Trophoblast cell (in vitro differentiated cells and primary cell): ENCODE measurements around the gene HSPA1L.

ENCODE experiments used
- DNase-seq, 2 donors: peaks; one replicate each; pipeline ENCODE4 v3.0.0-alpha.2; 2016
- H2AFZ ChIP-seq: 2 replicates; pipeline ENCODE4 v1.6.1; 2013; ENCODE audit warnings: low read length, moderate library complexity, mild to moderate bottlenecking; ENCODE audit not compliant: insufficient read depth, poor library complexity
- H2AK5ac ChIP-seq: 2 replicates; pipeline ENCODE4 v1.6.1; 2013; ENCODE audit warnings: mild to moderate bottlenecking, low read length
- H2BK120ac ChIP-seq: 2 replicates; pipeline ENCODE4 v1.6.1; 2013; ENCODE audit warnings: low read length, mild to moderate bottlenecking, moderate library complexity; ENCODE audit not compliant: insufficient read depth, poor library complexity
- H2BK12ac ChIP-seq: 2 replicates; pipeline ENCODE4 v1.6.1; 2013; ENCODE audit warnings: mild to moderate bottlenecking, low read length, moderate library complexity
- H2BK5ac ChIP-seq: 2 replicates; pipeline ENCODE4 v1.6.1; 2013; ENCODE audit warnings: low read length, low read depth, moderate library complexity, mild to moderate bottlenecking; ENCODE audit not compliant: poor library complexity
- H3K14ac ChIP-seq: 2 replicates; pipeline ENCODE4 v1.6.1; 2013; ENCODE audit warnings: mild to moderate bottlenecking, low read length
- H3K18ac ChIP-seq: 2 replicates; pipeline ENCODE4 v1.6.1; 2013; ENCODE audit warnings: mild to moderate bottlenecking, low read length
- H3K23ac ChIP-seq: 2 replicates; pipeline ENCODE4 v1.6.1; 2013; ENCODE audit warnings: low read length
- H3K27ac ChIP-seq: 2 replicates; pipeline ENCODE4 v1.5.1; 2013; ENCODE audit warnings: low read depth, mild to moderate bottlenecking, inconsistent platforms, low read length, moderate library complexity
- H3K27me3 ChIP-seq: 2 replicates; pipeline ENCODE4 v1.6.1; 2013; ENCODE audit warnings: inconsistent platforms, mild to moderate bottlenecking, low read length, moderate library complexity; ENCODE audit not compliant: insufficient read depth
- H3K36me3 ChIP-seq, 2 experiments: 1 replicate in 1 of 2; 2 replicates in 1 of 2; pipeline ENCODE4 v1.6.1; 2013; ENCODE audit warnings: low read length in 2 of 2, mild to moderate bottlenecking in 2 of 2, moderate library complexity in 1 of 2; ENCODE audit not compliant: insufficient read depth in 2 of 2, control insufficient read depth in 1 of 2
- H3K4ac ChIP-seq: 2 replicates; pipeline ENCODE4 v1.6.1; 2013; ENCODE audit warnings: low read depth, mild to moderate bottlenecking, low read length, moderate library complexity
- H3K4me1 ChIP-seq, 2 experiments: 1 replicate in 1 of 2; 2 replicates in 1 of 2; pipeline ENCODE4 v1.6.1; 2013; ENCODE audit warnings: low read length in 2 of 2, mild to moderate bottlenecking in 2 of 2, moderate library complexity in 1 of 2; ENCODE audit not compliant: insufficient read depth in 2 of 2, control insufficient read depth in 1 of 2
- H3K4me2 ChIP-seq: 2 replicates; pipeline ENCODE4 v1.6.1; 2013; ENCODE audit warnings: inconsistent platforms, mild to moderate bottlenecking, low read length, moderate library complexity
- H3K4me3 ChIP-seq: 2 replicates; pipeline ENCODE4 v1.5.1; 2013; ENCODE audit warnings: mild to moderate bottlenecking, low read depth, low read length, inconsistent platforms
- H3K79me1 ChIP-seq: one replicate; pipeline ENCODE4 v1.6.1; 2013; ENCODE audit warnings: low read length
- H3K79me2 ChIP-seq: 2 replicates; pipeline ENCODE4 v1.6.1; 2013; ENCODE audit warnings: low read length, mild to moderate bottlenecking; ENCODE audit not compliant: control insufficient read depth, insufficient read depth, poor library complexity
- H3K9ac ChIP-seq: 2 replicates; pipeline ENCODE4 v1.6.1; 2013; ENCODE audit warnings: mild to moderate bottlenecking, low read length
- H3K9me3 ChIP-seq: 2 replicates; pipeline ENCODE4 v1.6.1; 2013; ENCODE audit warnings: low read depth, mild to moderate bottlenecking, control low read depth, inconsistent platforms, low read length; ENCODE audit not compliant: insufficient read depth
- H4K12ac ChIP-seq: 2 replicates; pipeline ENCODE4 v1.6.1; 2013; ENCODE audit warnings: low read depth, mild to moderate bottlenecking, low read length, moderate library complexity
- H4K8ac ChIP-seq: 2 replicates; pipeline ENCODE4 v1.6.1; 2013; ENCODE audit warnings: low read depth, mild to moderate bottlenecking, low read length, moderate library complexity
- H4K91ac ChIP-seq: one replicate; pipeline ENCODE4 v1.6.1; 2013; ENCODE audit warnings: low read depth, mild to moderate bottlenecking, low read length, moderate library complexity
- WGBS: extraction: QIAGEN DNeasy Blood & Tissue Kit; methylation state at CpG from one replicate; pipeline ENCODE4 v1.1.7; 2013; ENCODE audit warnings: missing lambda C conversion rate; ENCODE audit not compliant: insufficient read length, insufficient coverage; ENCODE audit errors: extremely low coverage; 5-methylcytosine and 5-hydroxymethylcytosine counted together

The HSPA1L gene

DNA sequence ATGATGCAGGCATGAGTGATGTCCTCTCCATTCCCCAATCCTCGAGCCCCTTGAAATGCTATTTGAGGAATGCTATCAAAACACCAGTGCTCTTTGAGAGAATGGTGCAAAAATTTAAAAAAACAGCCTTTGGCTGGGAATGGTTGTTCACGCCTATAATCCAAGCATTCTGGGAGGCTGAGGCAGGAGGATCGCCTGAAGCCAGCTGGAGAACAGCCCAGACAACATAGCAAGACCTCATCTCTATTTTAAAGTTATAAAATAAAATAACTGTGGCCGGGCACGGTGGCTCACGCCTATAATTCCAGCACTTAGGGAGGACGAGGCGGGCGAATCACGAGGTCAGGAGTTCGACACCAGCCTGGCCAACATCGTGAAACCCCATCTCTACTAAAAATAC, 15.3 kb downstream of the HSPA1L start:
- Histone ChIP-seq H3K27ac (no peak overlapping the region), H4K91ac (no peak overlapping the region), H3K27me3 (no peaks in the 10 kb centered on the region), H3K79me1 (peaks cover 8% of the 10 kb centered on the region), H4K8ac (no peak overlapping the region), H3K9me3 (no peaks in the 10 kb centered on the region), H2AFZ (no peak overlapping the region), H2BK120ac (no peak overlapping the region), H3K23ac (no peak overlapping the region), H2BK12ac (no peak overlapping the region), H3K14ac (no peak overlapping the region), H4K12ac (no peak overlapping the region), H3K4ac (no peak overlapping the region), H3K4me2 (no peak overlapping the region), H3K9ac (no peak overlapping the region), H3K79me2 (peaks cover 9% of the 10 kb centered on the region), H3K36me3 (peaks cover 16 to 19% of the 10 kb centered on the region in 2 experiments), H3K4me1 (no peaks in the 10 kb centered on the region), H3K18ac (no peak overlapping the region), H3K4me3 (no peak overlapping the region), H2BK5ac (no peak overlapping the region), H2AK5ac (no peak overlapping the region)
- no CpG with 5 or more reads among the region's 12 CpGs for WGBS
- DNase-seq, result peak in 1 of 2 donors; percentile 28

DNA sequence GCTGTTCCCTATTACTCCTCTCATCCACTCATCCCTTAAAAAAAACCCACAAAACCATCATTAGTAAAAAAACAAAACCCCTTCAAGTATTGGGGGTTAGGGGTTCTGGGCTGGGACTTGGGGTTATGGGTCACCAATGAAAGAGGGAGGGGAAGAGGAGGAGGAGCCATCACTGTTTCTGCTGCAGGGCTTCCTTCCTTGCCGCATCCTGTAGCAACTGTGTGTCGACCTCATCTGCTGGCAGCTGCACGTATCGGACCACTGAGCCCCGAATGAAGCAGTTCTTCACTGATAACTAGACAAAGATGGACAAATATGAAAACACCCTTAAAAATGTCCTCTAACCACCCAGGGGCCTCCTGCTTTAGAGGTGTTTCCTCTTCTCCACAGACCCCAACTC, 17.5 kb downstream of the HSPA1L start:
- Histone ChIP-seq H3K27ac (no peak overlapping the region), H3K27me3 (no peaks in the 10 kb centered on the region), H3K4me1 (peaks cover under 1 to 4% of the 10 kb centered on the region in 2 experiments), H3K4ac (no peak overlapping the region), H2BK12ac (no peak overlapping the region), H2BK5ac (no peak overlapping the region), H3K9me3 (no peaks in the 10 kb centered on the region), H4K91ac (no peak overlapping the region), H3K14ac (no peak overlapping the region), H2BK120ac (no peak overlapping the region), H3K4me3 (no peak overlapping the region), H3K36me3 (peaks cover 10 to 14% of the 10 kb centered on the region in 2 experiments), H3K9ac (no peak overlapping the region), H3K79me2 (peaks cover 13% of the 10 kb centered on the region), H2AFZ (no peak overlapping the region), H3K18ac (no peak overlapping the region), H2AK5ac (no peak overlapping the region), H4K12ac (no peak overlapping the region), H3K23ac (no peak overlapping the region), H4K8ac (no peak overlapping the region), H3K4me2 (no peak overlapping the region), H3K79me1 (peaks cover 11% of the 10 kb centered on the region)
- WGBS, result no CpG with 5 or more reads among the region's 5 CpGs
- DNase-seq, result no peak

DNA sequence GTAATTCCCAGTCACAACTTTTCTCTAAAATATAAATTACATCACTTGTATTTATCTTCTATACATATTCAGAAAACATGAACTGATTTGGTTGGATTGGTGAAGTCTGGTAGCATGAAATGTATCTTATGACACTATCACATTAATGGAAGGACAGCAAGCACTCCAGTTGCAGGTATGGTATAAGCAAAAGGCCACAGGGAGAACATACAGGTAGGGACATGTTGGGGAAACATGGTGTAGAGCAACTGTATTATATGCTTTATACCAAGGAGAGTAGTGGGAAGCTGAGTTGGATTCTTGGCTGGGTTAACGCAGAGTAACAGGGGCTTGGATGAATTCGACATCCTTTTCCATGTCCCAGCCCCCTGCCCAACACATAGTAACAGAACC, 18.1 kb downstream of the HSPA1L start:
- Histone ChIP-seq H4K91ac (no peak overlapping the region), H3K79me2 (peaks cover 13% of the 10 kb centered on the region)
- no CpG with 5 or more reads among the region's 2 CpGs for WGBS

DNA sequence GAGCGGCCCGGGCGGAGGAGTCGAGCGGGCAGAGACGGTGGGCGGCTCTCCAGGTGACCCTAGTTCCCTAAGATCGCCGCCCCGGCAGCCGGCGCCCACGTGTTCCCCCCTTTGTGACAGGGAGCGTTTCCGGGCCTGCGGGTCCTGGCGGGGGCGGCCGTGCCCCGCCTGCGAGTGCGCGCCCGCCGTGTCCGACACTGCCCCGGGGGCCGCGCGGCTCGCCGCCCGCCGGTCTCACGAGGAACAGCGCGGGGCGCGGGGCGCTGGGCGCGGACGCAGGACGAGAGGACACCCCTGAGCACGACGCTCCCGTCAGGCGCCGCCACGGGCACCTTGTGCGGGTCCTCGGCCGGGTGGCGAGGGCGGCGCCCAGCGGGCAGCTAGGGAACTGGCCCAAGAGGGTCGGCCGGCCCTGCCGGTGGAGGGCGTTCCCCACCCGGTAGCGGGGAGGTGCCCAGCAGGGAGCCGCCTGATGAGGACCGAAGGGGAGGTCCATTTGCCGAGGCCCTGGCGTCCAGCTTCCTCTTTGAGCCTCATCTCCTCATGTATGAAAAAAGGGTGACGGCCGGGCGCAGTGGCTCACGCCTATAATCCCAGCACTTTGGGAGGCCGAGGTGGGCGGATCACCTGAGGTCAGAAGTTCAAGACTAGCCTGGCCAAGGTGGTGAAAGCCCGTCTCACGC, 19.3 kb downstream of the HSPA1L start, which contains the start of gene VARS1:
VARS1 (minus strand) TSS at position 137 of the 683 bp plus-strand sequence. CDS start 535 bp downstream, outside the sequence.
- Histone ChIP-seq H2AFZ (peak within 1 kb of the TSS; percentile 98), H3K4me1 (peaks cover 5 to 9% of the 10 kb centered on the region in 2 experiments), H3K23ac (no peak within 1 kb of the TSS), H2AK5ac (peak within 1 kb of the TSS; percentile 75), H3K27me3 (no peaks in the 10 kb centered on the region), H3K79me2 (peaks cover 13% of the 10 kb centered on the region), H3K79me1 (peaks cover 12% of the 10 kb centered on the region), H3K36me3 (peaks cover 16 to 19% of the 10 kb centered on the region in 2 experiments), H3K14ac (peak within 1 kb of the TSS; percentile 99), H3K18ac (peak within 1 kb of the TSS; percentile 98), H3K4me2 (peak within 1 kb of the TSS; percentile 97), H3K9me3 (no peaks in the 10 kb centered on the region), H2BK5ac (peak within 1 kb of the TSS; percentile 99), H3K9ac (peak within 1 kb of the TSS; percentile 91), H4K12ac (peak within 1 kb of the TSS; percentile 90), H3K4ac (peak within 1 kb of the TSS; percentile 93), H4K8ac (peak within 1 kb of the TSS; percentile 98), H3K27ac (peak within 1 kb of the TSS; percentile 96), H3K4me3 (peak within 1 kb of the TSS; percentile 85), H2BK120ac (peak within 1 kb of the TSS; percentile 97), H4K91ac (peak within 1 kb of the TSS; percentile 99), H2BK12ac (no peak within 1 kb of the TSS)
- WGBS, result no CpG with 5 or more reads among the region's 75 CpGs
- DNase-seq, result peak; percentile 94 to 95

More for the DNA sequence above, 18.1 kb downstream of the HSPA1L start:
- DNase-seq, result no peak
- Histone ChIP-seq H4K8ac (no peak overlapping the region), H3K9me3 (no peaks in the 10 kb centered on the region), H3K23ac (no peak overlapping the region), H2BK120ac (no peak overlapping the region), H3K4me1 (peaks cover 5 to 9% of the 10 kb centered on the region in 2 experiments), H3K9ac (no peak overlapping the region), H3K4me2 (no peak overlapping the region), H3K79me1 (peaks cover 12% of the 10 kb centered on the region), H3K18ac (no peak overlapping the region), H3K4ac (no peak overlapping the region), H4K12ac (no peak overlapping the region), H3K27ac (no peak overlapping the region), H2BK5ac (no peak overlapping the region), H2AFZ (no peak overlapping the region), H3K27me3 (no peaks in the 10 kb centered on the region), H2AK5ac (no peak overlapping the region), H2BK12ac (no peak overlapping the region), H3K36me3 (peaks cover 12 to 15% of the 10 kb centered on the region in 2 experiments), H3K14ac (no peak overlapping the region), H3K4me3 (no peak overlapping the region)
